H1 (cell line): ENCODE data around the gene LRPAP1. TPM values are rescaled to one million over a fixed set of nuclear protein-coding genes. Genes with fewer than 3 reads are reported as not detected.

ENCODE experiments used
- CTCF ChIA-PET: fragments of 300-600 bp; sonication (Branson Sonifier 250); formaldehyde crosslinking; loops from one replicate; lab custom pipeline; 2021; ENCODE audit not compliant: partially characterized antibody; lab: Charles Lee
- POLR2A ChIA-PET: fragments of 300-600 bp; sonication (Branson Sonifier 250); formaldehyde crosslinking; loops from one replicate; lab custom pipeline; 2021; ENCODE audit warnings: inconsistent platforms; ENCODE audit not compliant: partially characterized antibody; lab: Charles Lee
- DNase-seq, 2 experiments: peaks; one replicate each; pipeline versions ENCODE4 v3.0.0 to v3.0.0-alpha.2; 2010 to 2022; ENCODE audit warnings: low spot score in 2 of 2, low read depth in 1 of 2, mixed read lengths in 1 of 2
- FAIRE-seq: peaks from 2 replicates; lab custom pipeline; 2011; peaks lifted over from hg19 to GRCh38; lab: Jason Lieb, UNC
- H2AFZ ChIP-seq: 2 replicates; pipeline ENCODE4 v1.8.1; 2012; ENCODE audit warnings: low read length, inconsistent platforms
- H2AK5ac ChIP-seq: 2 replicates; pipeline ENCODE4 v1.6.1; 2013; ENCODE audit warnings: low read depth, low read length
- H2BK120ac ChIP-seq: replicated peaks from 2 replicates; pipeline ENCODE3; 2013; ENCODE audit warnings: low read depth, low read length, inconsistent platforms
- H2BK12ac ChIP-seq: 2 replicates; pipeline ENCODE4 v1.6.1; 2013; ENCODE audit warnings: low read depth, low read length
- H2BK15ac ChIP-seq: 2 replicates; pipeline ENCODE4 v1.6.1; 2013; ENCODE audit warnings: low read length
- H2BK20ac ChIP-seq: 2 replicates; pipeline ENCODE4 v1.6.1; 2013; ENCODE audit warnings: low read length
- H2BK5ac ChIP-seq: 2 replicates; pipeline ENCODE4 v1.6.1; 2013; ENCODE audit warnings: low read depth, low read length
- H3K14ac ChIP-seq: 2 replicates; pipeline ENCODE4 v1.6.1; 2013; ENCODE audit warnings: inconsistent platforms; ENCODE audit not compliant: insufficient read length
- H3K18ac ChIP-seq: 2 replicates; pipeline ENCODE4 v1.6.1; 2013; ENCODE audit warnings: low read length; ENCODE audit errors: extremely low read depth
- H3K23ac ChIP-seq: 2 replicates; pipeline ENCODE4 v1.6.1; 2013; ENCODE audit warnings: inconsistent platforms; ENCODE audit not compliant: insufficient read length
- H3K23me2 ChIP-seq: 2 replicates; pipeline ENCODE4 v1.6.1; 2013; ENCODE audit warnings: low read depth, low read length
- H3K27ac ChIP-seq: 2 replicates; pipeline ENCODE4 v1.6.1; 2011; ENCODE audit warnings: low read depth, low read length, inconsistent platforms
- H3K27me3 ChIP-seq, 4 experiments: replicated peaks in 1 of 4; 1 replicate in 1 of 4; 2 replicates in 3 of 4; pipeline versions ENCODE4 v1.6.1 to v1.8.1; 2011 to 2013; ENCODE audit warnings: low read length in 3 of 4, mild to moderate bottlenecking in 3 of 4, inconsistent platforms in 2 of 4, mixed read lengths in 2 of 4, moderate library complexity in 1 of 4; ENCODE audit not compliant: control insufficient read depth in 3 of 4, insufficient read depth in 3 of 4; ENCODE audit errors: extremely low read depth in 1 of 4
- H3K36me3 ChIP-seq, 4 experiments: 2 replicates each; pipeline versions ENCODE4 v1.6.1 to v1.8.1; 2011 to 2013; ENCODE audit warnings: mild to moderate bottlenecking in 4 of 4, low read length in 3 of 4, moderate library complexity in 2 of 4, control low read depth in 1 of 4, inconsistent platforms in 1 of 4; ENCODE audit not compliant: insufficient read depth in 4 of 4, control insufficient read depth in 2 of 4
- H3K4ac ChIP-seq: replicated peaks from 2 replicates; pipeline ENCODE3; 2013; ENCODE audit warnings: low read length, low read depth, mixed read lengths, inconsistent platforms; ENCODE audit not compliant: insufficient read length
- H3K4me1 ChIP-seq, 4 experiments: replicated peaks in 1 of 4; 1 replicate in 1 of 4; 2 replicates in 3 of 4; pipeline versions ENCODE4 v1.6.1 to v1.8.1; 2011 to 2013; ENCODE audit warnings: low read length in 3 of 4, inconsistent platforms in 2 of 4, mixed read lengths in 1 of 4; ENCODE audit not compliant: insufficient read depth in 4 of 4, control insufficient read depth in 3 of 4
- H3K4me2 ChIP-seq, 2 experiments: 2 replicates each; pipeline versions ENCODE4 v1.6.1 to v1.8.1; 2011 to 2013; ENCODE audit warnings: low read depth in 2 of 2, low read length in 2 of 2, control low read depth in 1 of 2, inconsistent platforms in 1 of 2, mild to moderate bottlenecking in 1 of 2; ENCODE audit not compliant: insufficient read depth in 1 of 2
- H3K4me3 ChIP-seq, 4 experiments: fragments of 200-600, 300-600 bp in 1 of 4; sonication (generic), shearing (Covaris generic), sonication (Bioruptor Twin) in 1 of 4; 2 replicates each; pipeline versions ENCODE4 v1.5.1 to v1.8.1; 2011 to 2016; ENCODE audit warnings: low read length in 4 of 4, low read depth in 3 of 4, control low read depth in 2 of 4, inconsistent platforms in 2 of 4, mild to moderate bottlenecking in 2 of 4, mixed read lengths in 1 of 4, moderate library complexity in 1 of 4; ENCODE audit not compliant: insufficient read depth in 2 of 4; ENCODE audit errors: extremely low read depth in 1 of 4
- H3K56ac ChIP-seq: replicated peaks from 2 replicates; pipeline ENCODE3; 2013; ENCODE audit warnings: low read depth, mild to moderate bottlenecking, mixed read lengths, low read length, inconsistent platforms; ENCODE audit not compliant: insufficient read length
- H3K79me1 ChIP-seq: 2 replicates; pipeline ENCODE4 v1.6.1; 2013; ENCODE audit warnings: low read depth, low read length, control low read depth
- H3K79me2 ChIP-seq, 2 experiments: 2 replicates each; pipeline versions ENCODE4 v1.6.1 to v1.8.1; 2012 to 2013; ENCODE audit warnings: low read length in 2 of 2, mild to moderate bottlenecking in 2 of 2, inconsistent platforms in 1 of 2; ENCODE audit not compliant: insufficient read depth in 2 of 2, control insufficient read depth in 1 of 2
- H3K9ac ChIP-seq, 4 experiments: replicated peaks in 1 of 4; 1 replicate in 1 of 4; 2 replicates in 3 of 4; pipeline versions ENCODE4 v1.6.1 to v1.8.1; 2011 to 2013; ENCODE audit warnings: low read depth in 3 of 4, low read length in 3 of 4, control low read depth in 2 of 4, mild to moderate bottlenecking in 2 of 4, moderate library complexity in 2 of 4, inconsistent platforms in 1 of 4; ENCODE audit errors: extremely low read depth in 1 of 4
- H3K9me3 ChIP-seq, 2 experiments: 2 replicates each; pipeline versions ENCODE4 v1.6.1 to v1.8.1; 2012 to 2013; ENCODE audit warnings: mild to moderate bottlenecking in 2 of 2, moderate library complexity in 2 of 2, control low read depth in 1 of 2, inconsistent platforms in 1 of 2, low read depth in 1 of 2, low read length in 1 of 2, mixed read lengths in 1 of 2; ENCODE audit not compliant: insufficient read depth in 2 of 2
- H4K20me1 ChIP-seq, 2 experiments: replicated peaks in 1 of 2; 2 replicates each; pipeline versions ENCODE3 to v1.8.1; 2011 to 2013; ENCODE audit warnings: inconsistent platforms in 2 of 2, low read length in 2 of 2, mild to moderate bottlenecking in 1 of 2; ENCODE audit not compliant: insufficient read depth in 2 of 2, control insufficient read depth in 1 of 2
- H4K5ac ChIP-seq: 2 replicates; pipeline ENCODE4 v1.6.1; 2013; ENCODE audit warnings: low read length, low read depth, mixed read lengths, inconsistent platforms; ENCODE audit not compliant: insufficient read length
- H4K8ac ChIP-seq: 2 replicates; pipeline ENCODE4 v1.8.0; 2013; ENCODE audit warnings: mild to moderate bottlenecking, moderate library complexity, low read length, inconsistent platforms; ENCODE audit not compliant: insufficient read depth; ENCODE audit errors: extremely low read depth
- H4K91ac ChIP-seq: replicated peaks from 2 replicates; pipeline ENCODE3; 2013; ENCODE audit warnings: low read length, mixed read lengths, inconsistent platforms; ENCODE audit not compliant: insufficient read length
- FOSL1 ChIP-seq: IDR thresholded peaks from 2 replicates; pipeline ENCODE4 v1.6.1; 2011; ENCODE audit warnings: mild to moderate bottlenecking, low read depth, low read length, moderate library complexity; ENCODE audit not compliant: insufficient read depth
- HDAC6 ChIP-seq: IDR thresholded peaks from one replicate; pipeline ENCODE4 v1.7.1; 2012; ENCODE audit warnings: low read depth, mild to moderate bottlenecking, inconsistent platforms, low read length, moderate library complexity
- WGBS, 2 experiments: shearing (Covaris generic) in 1 of 2; methylation state at CpG; one replicate each; pipeline versions ENCODE4 v1.1.6 to v1.1.7; 2013 to 2015; ENCODE audit warnings: low lambda C conversion rate in 2 of 2, mixed read lengths in 2 of 2, inconsistent platforms in 1 of 2, low coverage in 1 of 2, missing lambda C conversion rate in 1 of 2; ENCODE audit not compliant: insufficient replicate concordance in 2 of 2, insufficient coverage in 1 of 2, insufficient read length in 1 of 2; ENCODE audit errors: extremely low coverage in 1 of 2, missing lambda C conversion rate in 1 of 2; 5-methylcytosine and 5-hydroxymethylcytosine counted together
- polyA plus RNA-seq, 7 experiments: library from polyadenylated mRNA; depleted of rRNA in 3 of 7; stranded (reverse) in 5 of 7; unstranded in 2 of 7; fragments of >200 nt in 5 of 7; fragments of 200-250 nt in 2 of 7; gene quantifications; 1 replicate in 5 of 7; 2 replicates in 1 of 7; 4 replicates in 1 of 7; pipeline versions ENCODE4 v1.2.1 to v1.2.3, GENCODE V29; 2011 to 2013; ENCODE audit warnings: missing spikeins in 2 of 7, mixed read lengths in 2 of 7
- total RNA-seq: library from RNA; stranded (reverse); fragmentation: NEBNext Ultra II Directional; extraction: Animal tissue kit (Norgen Biotek cat#: 25700); gene quantifications from 2 replicates; pipeline ENCODE4 v1.2.1, GENCODE V29; 2021
- TF ChIP-seq, protein P1 (sequence below): IDR thresholded peaks from 2 replicates; pipeline ENCODE4 v1.6.1; 2011; ENCODE audit warnings: low read depth, mild to moderate bottlenecking, low read length; ENCODE audit not compliant: insufficient read depth

Gene LRPAP1
- total and polyA plus RNA-seq, 2 of the 8 experiments (the other 6 are each of a cell fraction or from before 2014, with no cell fraction given), result 31.1 to 101 TPM

GRCh38 chr4:3479358-3480101, 52.7 kb downstream of the LRPAP1 start:
- DNase-seq (no peak), FAIRE-seq (no peak)
- Histone ChIP-seq H3K4me2 (no peak overlapping the region), H3K4me3 (no peak overlapping the region), H2AK5ac (no peak overlapping the region), H3K79me2 (no peaks in the 10 kb centered on the region), H3K27ac (no peak overlapping the region), H3K23ac (no peak overlapping the region), H2BK120ac (no peak overlapping the region), H2BK5ac (no peak overlapping the region), H4K5ac (no peak overlapping the region), H2BK15ac (peak overlapping the region; percentile 90; the same call in 1 of the 2 replicates), H4K20me1 (no peaks in the 10 kb centered on the region), H3K14ac (no peak overlapping the region), H4K8ac (no peak overlapping the region; the same call in 1 of the 2 replicates), H3K23me2 (peaks cover 3% of the 10 kb centered on the region; the same call in 1 of the 2 replicates), H4K91ac (no peak overlapping the region), H3K18ac (peak overlapping the region; percentile 60; the same call in 1 of the 2 replicates), H3K56ac (no peak overlapping the region), H3K27me3 (peaks cover 6 to 66% (median 49%) of the 10 kb centered on the region in 4 experiments), H2BK20ac (no peak overlapping the region), H3K36me3 (no peaks in the 10 kb centered on the region), H2AFZ (no peak overlapping the region), H3K4me1 (peaks cover 0 to 21% (median 14%) of the 10 kb centered on the region in 4 experiments; a peak in 6 of 7 replicates), H3K79me1 (no peaks in the 10 kb centered on the region), H3K4ac (no peak overlapping the region), H3K9ac (no peak overlapping the region), H3K9me3 (no peaks in the 10 kb centered on the region), H2BK12ac (peak overlapping the region; percentile 60; the same call in 1 of the 2 replicates)
- TF ChIP-seq HDAC6 (no peak), FOSL1 (no peak)
- TF ChIP-seq, protein P1, sequence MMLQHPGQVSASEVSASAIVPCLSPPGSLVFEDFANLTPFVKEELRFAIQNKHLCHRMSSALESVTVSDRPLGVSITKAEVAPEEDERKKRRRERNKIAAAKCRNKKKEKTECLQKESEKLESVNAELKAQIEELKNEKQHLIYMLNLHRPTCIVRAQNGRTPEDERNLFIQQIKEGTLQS, result no peak
- CTCF ChIA-PET, result interaction anchor here (0.9 to 6.8 kb wide), 40 partner anchors 9 to 385 kb away, joined by 3 to 48 read pairs (median 8); partner anchors contain the start of gene HGFAC
- 89% methylated on average over 25 of the region's 25 CpGs; no CpG with 5 or more reads in 1 of the 2 experiments for WGBS, 2 experiments
- POLR2A ChIA-PET, result interaction anchor here (1.0 kb wide), 1 partner anchor 14 kb away, joined by 5 read pairs; no protein-coding TSS in a partner anchor
